Mesenchymal stem cell (in vitro differentiated cells and primary cell): ENCODE data around the gene KLRB1.
"Not testable (repeated sequence)": the region's sequence is repeated elsewhere in the genome, so short reads cannot be mapped to it uniquely, and the experiment has no call there.

ENCODE experiments used
- DNase-seq: peaks from one replicate; pipeline ENCODE4 v3.0.0-alpha.2; 2013
- H2AFZ ChIP-seq: one replicate; pipeline ENCODE4 v1.6.1; 2013; ENCODE audit warnings: low read depth, mild to moderate bottlenecking, control low read depth, inconsistent platforms, low read length, moderate library complexity
- H2AK5ac ChIP-seq: 2 replicates; pipeline ENCODE4 v1.6.1; 2013; ENCODE audit warnings: low read length, moderate library complexity, mild to moderate bottlenecking, inconsistent platforms; ENCODE audit not compliant: severe bottlenecking
- H2BK120ac ChIP-seq: one replicate; pipeline ENCODE4 v1.6.1; 2013; ENCODE audit warnings: low read depth, mild to moderate bottlenecking, inconsistent platforms, low read length, moderate library complexity
- H2BK12ac ChIP-seq, 2 experiments: one replicate each; pipeline ENCODE4 v1.6.1; 2013; ENCODE audit warnings: inconsistent platforms in 2 of 2, low read length in 2 of 2, mild to moderate bottlenecking in 2 of 2, moderate library complexity in 2 of 2, control low read depth in 1 of 2
- H2BK15ac ChIP-seq: one replicate; pipeline ENCODE4 v1.6.1; 2013; ENCODE audit warnings: mild to moderate bottlenecking, low read depth, inconsistent platforms; ENCODE audit not compliant: poor library complexity, severe bottlenecking
- H2BK5ac ChIP-seq: 2 replicates; pipeline ENCODE4 v1.6.1; 2013; ENCODE audit warnings: low read depth, mild to moderate bottlenecking, low read length, control low read depth, inconsistent platforms; ENCODE audit not compliant: poor library complexity, severe bottlenecking
- H3K14ac ChIP-seq, 2 experiments: one replicate each; pipeline ENCODE4 v1.6.1; 2013; ENCODE audit warnings: inconsistent platforms in 2 of 2, low read length in 2 of 2, control low read depth in 1 of 2, mild to moderate bottlenecking in 1 of 2, moderate library complexity in 1 of 2
- H3K18ac ChIP-seq, 2 experiments: one replicate each; pipeline ENCODE4 v1.6.1; 2013; ENCODE audit warnings: inconsistent platforms in 2 of 2, low read length in 2 of 2, control low read depth in 1 of 2, low read depth in 1 of 2, mild to moderate bottlenecking in 1 of 2
- H3K23ac ChIP-seq, 2 experiments: one replicate each; pipeline ENCODE4 v1.6.1; 2013; ENCODE audit warnings: inconsistent platforms in 2 of 2, low read length in 2 of 2, mild to moderate bottlenecking in 2 of 2, moderate library complexity in 2 of 2, control low read depth in 1 of 2
- H3K27ac ChIP-seq: 2 replicates; pipeline ENCODE4 v1.5.1; 2013; ENCODE audit warnings: mild to moderate bottlenecking, moderate library complexity, low read length, control low read depth, inconsistent platforms; ENCODE audit not compliant: poor library complexity, severe bottlenecking
- H3K27me3 ChIP-seq, 2 experiments: 2 replicates each; pipeline versions ENCODE4 v1.6.1 to v1.7.0; 2013; ENCODE audit warnings: low read length in 2 of 2, mild to moderate bottlenecking in 2 of 2, moderate library complexity in 2 of 2, control low read depth in 1 of 2, inconsistent platforms in 1 of 2; ENCODE audit not compliant: control insufficient read depth in 1 of 2, insufficient read depth in 1 of 2
- H3K36me3 ChIP-seq, 2 experiments: 2 replicates each; pipeline versions ENCODE4 v1.6.1 to v1.7.0; 2013; ENCODE audit warnings: low read length in 2 of 2, control low read depth in 1 of 2, inconsistent platforms in 1 of 2, low read depth in 1 of 2, mild to moderate bottlenecking in 1 of 2; ENCODE audit not compliant: insufficient read depth in 2 of 2, control insufficient read depth in 1 of 2
- H3K4ac ChIP-seq, 2 experiments: one replicate each; pipeline ENCODE4 v1.6.1; 2013; ENCODE audit warnings: inconsistent platforms in 2 of 2, low read length in 2 of 2, mild to moderate bottlenecking in 2 of 2, moderate library complexity in 2 of 2, control low read depth in 1 of 2, low read depth in 1 of 2
- H3K4me1 ChIP-seq: 2 replicates; pipeline ENCODE4 v1.6.1; 2013; ENCODE audit warnings: low read depth, low read length, control low read depth; ENCODE audit not compliant: control insufficient read depth, insufficient read depth
- H3K4me2 ChIP-seq: 2 replicates; pipeline ENCODE4 v1.6.1; 2013; ENCODE audit warnings: low read length, mild to moderate bottlenecking, inconsistent platforms; ENCODE audit not compliant: poor library complexity, severe bottlenecking
- H3K4me3 ChIP-seq, 2 experiments: 2 replicates each; pipeline versions ENCODE4 v1.5.1 to v1.7.0; 2013; ENCODE audit warnings: low read length in 2 of 2, mild to moderate bottlenecking in 2 of 2, control low read depth in 1 of 2, low read depth in 1 of 2; ENCODE audit not compliant: insufficient read depth in 1 of 2
- H3K79me1 ChIP-seq: replicated peaks from 2 replicates; pipeline ENCODE4 v1.6.1; 2013; ENCODE audit warnings: mild to moderate bottlenecking, control low read depth, low read length, inconsistent platforms; ENCODE audit not compliant: poor library complexity, severe bottlenecking
- H3K9ac ChIP-seq: 2 replicates; pipeline ENCODE4 v1.7.0; 2013; ENCODE audit warnings: mild to moderate bottlenecking, low read length, moderate library complexity
- H3K9me3 ChIP-seq: 2 replicates; pipeline ENCODE4 v1.7.0; 2013; ENCODE audit warnings: mild to moderate bottlenecking, low read length; ENCODE audit not compliant: control insufficient read depth
- H4K8ac ChIP-seq: one replicate; pipeline ENCODE4 v1.6.1; 2013; ENCODE audit warnings: inconsistent platforms, mild to moderate bottlenecking, low read length, moderate library complexity
- H4K91ac ChIP-seq: one replicate; pipeline ENCODE4 v1.6.1; 2013; ENCODE audit warnings: mild to moderate bottlenecking, low read length, inconsistent platforms
- WGBS: methylation state at CpG from one replicate; pipeline ENCODE4 v1.1.7; 2013; ENCODE audit warnings: mixed read lengths; 5-methylcytosine and 5-hydroxymethylcytosine counted together

KLRB1 gene

GRCh38 chr12:9610606-9611005 lies 2.9 kb upstream of the KLRB1 start:
- not testable (repeated sequence) for H3K9me3 ChIP-seq, H3K4ac ChIP-seq, DNase-seq, H2BK15ac ChIP-seq, H3K4me1 ChIP-seq, H4K8ac ChIP-seq, H3K27me3 ChIP-seq, H3K9ac ChIP-seq, H2BK5ac ChIP-seq, H2BK12ac ChIP-seq, H3K23ac ChIP-seq, H3K4me3 ChIP-seq, H4K91ac ChIP-seq, H2BK120ac ChIP-seq, H3K18ac ChIP-seq, H2AFZ ChIP-seq, H3K36me3 ChIP-seq, H3K27ac ChIP-seq, H3K14ac ChIP-seq, H3K79me1 ChIP-seq, H2AK5ac ChIP-seq, H3K4me2 ChIP-seq
- 93% methylated on average over 5 of the region's 5 CpGs for WGBS

GRCh38 chr12:9606736-9607372 lies 862 bp downstream of the KLRB1 start:
- Histone ChIP-seq H3K14ac (no peak overlapping the region), H3K36me3 (no peaks in the 10 kb centered on the region), H3K27ac (no peak overlapping the region), H3K4me2 (no peak overlapping the region), H3K9ac (no peak overlapping the region), H2AFZ (no peak overlapping the region), H3K79me1 (no peaks in the 10 kb centered on the region), H4K8ac (no peak overlapping the region), H3K27me3 (no peaks in the 10 kb centered on the region), H3K4me1 (no peaks in the 10 kb centered on the region), H2AK5ac (no peak overlapping the region), H3K18ac (no peak overlapping the region), H2BK15ac (no peak overlapping the region), H3K4me3 (no peak overlapping the region), H2BK12ac (no peak overlapping the region), H2BK5ac (no peak overlapping the region), H3K23ac (no peak overlapping the region), H3K9me3 (no peaks in the 10 kb centered on the region), H2BK120ac (no peak overlapping the region), H3K4ac (no peak overlapping the region), H4K91ac (no peak overlapping the region)
- 89% methylated on average over 3 of the region's 4 CpGs for WGBS
- DNase-seq: no peak

- Histone ChIP-seq H3K23ac (no peak overlapping the region), H4K91ac (no peak overlapping the region), H2BK5ac (no peak overlapping the region), H3K4me2 (no peak overlapping the region), H3K27ac (no peak overlapping the region), H3K9ac (no peak overlapping the region), H3K14ac (no peak overlapping the region), H3K9me3 (no peaks in the 10 kb centered on the region), H3K18ac (no peak overlapping the region), H4K8ac (no peak overlapping the region), H3K27me3 (no peaks in the 10 kb centered on the region), H3K79me1 (no peaks in the 10 kb centered on the region), H2BK12ac (no peak overlapping the region), H3K36me3 (no peaks in the 10 kb centered on the region), H2BK15ac (no peak overlapping the region), H3K4me1 (no peaks in the 10 kb centered on the region), H2AK5ac (no peak overlapping the region), H3K4ac (no peak overlapping the region), H2BK120ac (no peak overlapping the region), H2AFZ (no peak overlapping the region), H3K4me3 (no peak overlapping the region)
- no peak for DNase-seq
- WGBS: 87% methylated on average over 2 of the region's 3 CpGs
Observed at GRCh38 chr12:9606247-9606646, 1.5 kb downstream of the KLRB1 start.

GRCh38 chr12:9605483-9605882 lies 2.2 kb downstream of the KLRB1 start:
- Histone ChIP-seq H3K4me2 (no peak overlapping the region), H3K4ac (no peak overlapping the region), H4K91ac (no peak overlapping the region), H2BK12ac (no peak overlapping the region), H3K9ac (no peak overlapping the region), H3K9me3 (no peaks in the 10 kb centered on the region), H2BK120ac (no peak overlapping the region), H3K27ac (no peak overlapping the region), H3K4me3 (no peak overlapping the region), H3K18ac (no peak overlapping the region), H3K14ac (no peak overlapping the region), H3K4me1 (no peaks in the 10 kb centered on the region), H3K79me1 (no peaks in the 10 kb centered on the region), H2BK15ac (no peak overlapping the region), H2AFZ (no peak overlapping the region), H4K8ac (no peak overlapping the region), H3K36me3 (no peaks in the 10 kb centered on the region), H3K23ac (no peak overlapping the region), H2AK5ac (no peak overlapping the region), H3K27me3 (no peaks in the 10 kb centered on the region), H2BK5ac (no peak overlapping the region)
- DNase-seq: no peak
- 97% methylated on average over 2 of the region's 2 CpGs for WGBS
